ENCODE measurements around the gene OPRL1. TPM values are rescaled to one million over a fixed set of nuclear protein-coding genes. Genes with fewer than 3 reads are reported as not detected.

OPRL1 gene
- total RNA-seq, 3 donors from 2014 or later: 0.26 to 0.76 (median 0.39) TPM

GRCh38 chr20:64107736-64108457 lies 28.0 kb downstream of the OPRL1 start:
- H3K36me3 ChIP-seq (ENCODE audit: low read depth): no peaks in the 10 kb centered on the region
- H3K4me1 ChIP-seq (ENCODE audit: low read depth): no peaks in the 10 kb centered on the region
- H3K4me3 ChIP-seq: no peak overlapping the region
- no peak for TF ChIP-seq CTCF (IDR thresholded peaks at IDR 0.05)
- intact Hi-C loops (cut with DNase I, micrococcal nuclease): no loop called here
- H3K9me3 ChIP-seq: no peaks in the 10 kb centered on the region
- no peak for DNase-seq
- ATAC-seq: no peak

DNA sequence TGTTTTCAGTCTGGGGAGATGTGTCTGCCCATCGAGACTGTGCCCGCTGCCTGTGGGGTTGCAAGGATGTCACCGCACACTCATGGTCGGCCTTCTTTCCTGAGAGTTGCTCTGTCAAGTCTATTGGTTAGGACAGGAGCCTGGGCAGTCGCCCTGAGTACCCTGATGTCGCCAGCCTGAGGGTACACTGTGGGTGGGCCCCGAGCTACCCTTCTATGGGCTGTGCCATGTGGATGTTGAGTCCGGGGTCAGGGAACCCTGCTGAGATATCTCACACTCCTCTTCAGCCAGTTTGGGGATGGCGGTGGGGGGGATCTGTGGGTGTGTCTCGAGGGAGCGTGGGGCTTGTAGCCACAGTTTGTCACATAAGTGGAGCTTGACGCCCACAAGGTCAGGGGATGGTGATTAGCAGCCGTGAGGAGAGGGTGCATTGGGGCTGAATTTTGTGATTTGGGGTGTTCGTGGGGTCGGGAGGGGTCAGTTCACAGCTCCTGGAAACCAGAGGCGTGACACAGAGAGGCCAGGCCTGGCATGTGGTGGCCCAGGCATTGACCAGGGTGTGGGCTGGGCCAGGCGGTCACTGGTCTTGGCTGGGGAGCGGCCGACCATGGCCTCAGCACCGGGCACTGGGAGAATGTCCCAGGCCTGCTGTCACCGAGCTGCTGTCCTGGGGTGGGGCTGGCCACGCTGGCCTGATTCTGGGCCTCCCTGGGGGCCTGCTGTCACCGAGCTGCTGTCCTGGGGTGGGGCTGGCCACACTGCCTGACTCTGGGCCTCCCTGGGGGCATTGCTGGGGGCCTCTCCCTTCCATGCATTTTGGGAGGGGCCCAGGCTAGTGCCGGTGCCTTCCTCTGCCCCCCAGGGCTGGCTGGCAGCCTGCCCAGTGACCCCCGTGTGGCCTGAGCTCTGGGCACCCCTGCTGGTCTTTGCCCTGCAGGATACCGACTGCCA lies 29.1 kb downstream of the OPRL1 start:
- DNase-seq (no peak), ATAC-seq (no peak)
- intact Hi-C loops (cut with DNase I, micrococcal nuclease): no loop called here
- Histone ChIP-seq H3K4me3 (no peak overlapping the region), H3K9me3 (no peaks in the 10 kb centered on the region), H3K36me3 (ENCODE audit: low read depth) (no peaks in the 10 kb centered on the region), H3K4me1 (ENCODE audit: low read depth) (no peaks in the 10 kb centered on the region)
- no peak for TF ChIP-seq CTCF (IDR thresholded peaks at IDR 0.05)

- Histone ChIP-seq H3K36me3 (ENCODE audit: low read depth) (no peaks in the 10 kb centered on the region), H3K9me3 (no peaks in the 10 kb centered on the region), H3K4me3 (no peak overlapping the region), H3K4me1 (ENCODE audit: low read depth) (no peaks in the 10 kb centered on the region)
- no peak for DNase-seq
- intact Hi-C loops (cut with DNase I, micrococcal nuclease): no loop called here
- ATAC-seq: no peak
- TF ChIP-seq CTCF (IDR thresholded peaks at IDR 0.05): no peak
Measured at GRCh38 chr20:64109831-64110391, 30.0 kb downstream of the OPRL1 start.

DNA sequence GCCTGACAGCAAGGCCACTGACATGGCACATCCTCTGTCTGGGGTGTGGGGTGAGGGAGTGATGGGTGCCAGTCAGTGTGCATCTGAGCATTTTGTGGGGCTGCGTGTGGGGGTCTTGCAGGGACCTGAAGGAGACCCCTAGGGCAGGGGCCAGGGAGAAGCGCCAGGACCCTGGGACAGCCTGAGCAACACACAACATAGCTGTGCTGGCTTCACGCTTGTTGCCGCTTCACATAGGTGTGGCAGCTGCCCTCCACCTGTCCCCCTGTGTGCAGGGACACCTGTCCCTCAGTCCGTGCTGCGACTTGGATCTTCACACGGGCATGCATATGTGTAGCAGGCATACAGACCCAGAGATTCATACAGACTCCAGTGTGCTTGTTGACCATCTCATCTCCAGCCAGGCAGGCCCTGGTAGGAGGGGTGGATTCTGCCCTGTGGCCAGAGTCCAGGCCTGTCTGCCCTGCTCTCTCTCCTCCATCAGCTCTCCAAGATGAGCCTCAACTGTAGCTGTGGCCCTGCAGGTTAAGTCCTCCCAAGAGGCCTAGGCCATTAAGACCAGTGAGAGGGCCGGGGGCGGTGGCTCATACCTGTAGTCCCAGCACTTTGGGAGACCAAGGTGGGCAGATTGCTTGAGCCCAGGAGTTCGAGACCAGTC lies 30.7 kb downstream of the OPRL1 start:
- no peak for DNase-seq
- ATAC-seq: no peak
- TF ChIP-seq CTCF (IDR thresholded peaks at IDR 0.05): no peak
- Histone ChIP-seq H3K36me3 (ENCODE audit: low read depth) (no peaks in the 10 kb centered on the region), H3K4me3 (no peak overlapping the region), H3K4me1 (ENCODE audit: low read depth) (no peaks in the 10 kb centered on the region), H3K9me3 (no peaks in the 10 kb centered on the region)
- intact Hi-C loops (cut with DNase I, micrococcal nuclease): no loop called here

GRCh38 chr20:64111841-64112641 lies 32.2 kb downstream of the OPRL1 start:
- no peak for TF ChIP-seq CTCF (IDR thresholded peaks at IDR 0.05)
- no peaks in the 10 kb centered on the region for H3K9me3 ChIP-seq
- H3K4me1 ChIP-seq (ENCODE audit: low read depth): no peaks in the 10 kb centered on the region
- no peaks in the 10 kb centered on the region for H3K36me3 ChIP-seq (ENCODE audit: low read depth)
- DNase-seq: no peak
- ATAC-seq: no peak
- no peak overlapping the region for H3K4me3 ChIP-seq
- intact Hi-C loops (cut with DNase I, micrococcal nuclease): no loop called here

Measured in mucosa of descending colon (tissue), 3 donors.